Measurements from ENCODE around the gene CCDC134.

DNA sequence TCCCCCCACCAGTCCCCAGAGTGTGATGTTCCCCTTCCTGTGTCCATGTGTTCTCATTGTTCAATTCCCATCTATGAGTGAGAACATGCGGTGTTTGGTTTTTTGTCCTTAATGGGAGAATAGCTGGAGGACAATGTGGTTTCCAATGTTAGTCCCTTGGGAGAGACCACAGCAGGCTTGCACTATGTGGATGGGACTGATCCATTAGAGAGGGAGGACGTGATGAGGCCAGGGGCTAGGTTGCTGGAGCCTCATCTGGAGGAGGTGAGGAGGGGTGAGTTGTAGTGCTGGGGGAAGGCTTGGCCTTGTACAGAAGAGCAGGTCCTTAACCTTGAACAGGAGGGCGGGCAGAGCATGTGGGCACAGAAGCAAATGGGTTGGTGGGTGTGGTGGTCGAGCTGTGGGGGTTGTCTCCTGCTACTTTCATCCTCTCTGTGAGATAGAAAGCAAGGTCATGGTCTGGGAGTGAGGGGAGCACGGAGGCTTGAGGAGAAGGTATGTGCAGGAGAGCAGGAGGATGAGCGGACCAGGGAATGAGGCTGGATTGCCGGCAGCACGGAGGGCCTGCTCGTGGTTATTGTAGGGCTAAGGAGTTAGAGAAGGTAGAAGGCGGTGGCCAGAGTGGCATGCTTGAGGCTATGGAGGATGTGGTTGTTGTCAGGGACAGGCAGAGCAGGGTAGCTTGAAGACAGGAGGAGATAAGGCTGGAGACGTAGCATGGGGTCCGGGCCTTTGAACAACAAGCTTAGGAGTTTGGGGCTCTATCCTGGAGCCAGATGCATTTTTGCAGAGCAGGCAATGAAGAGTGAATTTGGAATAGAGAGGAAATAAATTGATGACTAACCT lies 21.2 kb downstream of the CCDC134 start:
- TF ChIP-seq, protein P1, sequence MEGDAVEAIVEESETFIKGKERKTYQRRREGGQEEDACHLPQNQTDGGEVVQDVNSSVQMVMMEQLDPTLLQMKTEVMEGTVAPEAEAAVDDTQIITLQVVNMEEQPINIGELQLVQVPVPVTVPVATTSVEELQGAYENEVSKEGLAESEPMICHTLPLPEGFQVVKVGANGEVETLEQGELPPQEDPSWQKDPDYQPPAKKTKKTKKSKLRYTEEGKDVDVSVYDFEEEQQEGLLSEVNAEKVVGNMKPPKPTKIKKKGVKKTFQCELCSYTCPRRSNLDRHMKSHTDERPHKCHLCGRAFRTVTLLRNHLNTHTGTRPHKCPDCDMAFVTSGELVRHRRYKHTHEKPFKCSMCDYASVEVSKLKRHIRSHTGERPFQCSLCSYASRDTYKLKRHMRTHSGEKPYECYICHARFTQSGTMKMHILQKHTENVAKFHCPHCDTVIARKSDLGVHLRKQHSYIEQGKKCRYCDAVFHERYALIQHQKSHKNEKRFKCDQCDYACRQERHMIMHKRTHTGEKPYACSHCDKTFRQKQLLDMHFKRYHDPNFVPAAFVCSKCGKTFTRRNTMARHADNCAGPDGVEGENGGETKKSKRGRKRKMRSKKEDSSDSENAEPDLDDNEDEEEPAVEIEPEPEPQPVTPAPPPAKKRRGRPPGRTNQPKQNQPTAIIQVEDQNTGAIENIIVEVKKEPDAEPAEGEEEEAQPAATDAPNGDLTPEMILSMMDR (IDR thresholded peaks at IDR 0.05) = no peak
- no peak for TF ChIP-seq ZFX (IDR thresholded peaks at IDR 0.05; ENCODE audit: borderline replicate concordance)

Data from 22Rv1 (cell line).